ENCODE measurements around the gene FGD3.

DNA sequence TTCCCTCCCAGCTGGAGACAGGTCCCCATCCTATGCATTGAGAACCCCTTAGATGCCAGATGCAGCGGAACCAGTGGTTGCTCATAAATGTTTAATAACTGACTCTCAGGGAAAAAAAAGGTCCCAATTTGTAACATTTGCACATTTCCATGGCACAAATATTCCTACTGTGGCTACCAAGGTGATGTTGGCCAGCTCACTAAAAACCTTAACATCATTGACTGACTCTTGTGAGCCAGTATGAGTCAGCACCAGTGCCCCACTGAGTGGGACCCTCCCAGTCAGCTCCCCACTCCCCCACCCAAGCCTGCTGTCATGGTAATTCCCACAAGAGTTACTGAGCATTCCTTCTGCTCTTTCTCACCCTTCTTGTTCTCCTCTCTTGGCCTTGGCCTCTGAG, 26.9 kb upstream of the FGD3 start:
- TF ChIP-seq CTCF (IDR thresholded peaks at IDR 0.05; ENCODE audit: insufficient read depth, low read depth, low read length) = no peak
- no peak for TF ChIP-seq EZH2 (IDR thresholded peaks at IDR 0.05; ENCODE audit: insufficient read depth, low read length)

All from astrocyte (in vitro differentiated cells and primary cell).